GM13977 (cell line): ENCODE data around the gene PCBP3.

Experiments
- DNase-seq: peaks from one replicate; pipeline ENCODE4 v3.0.0; 2012; ENCODE audit warnings: low spot score
- CTCF ChIP-seq: IDR thresholded peaks from 2 replicates; pipeline ENCODE4 v1.5.1; 2012; ENCODE audit warnings: mild to moderate bottlenecking, control low read depth; ENCODE audit not compliant: insufficient read depth; ENCODE audit errors: extremely low read depth, missing control alignments
- in situ Hi-C: fragments of 300-500 bp; cut with MboI; formaldehyde crosslinking; loops from one replicate; pipeline ENCODE4 v1.12.0; 2022; ENCODE audit warnings: low sequenced_read_pairs, low pct_unique_long_range_greater_than_20kb, mixed read lengths, inconsistent platforms; ENCODE audit not compliant: unreplicated experiment

PCBP3 gene

DNA sequence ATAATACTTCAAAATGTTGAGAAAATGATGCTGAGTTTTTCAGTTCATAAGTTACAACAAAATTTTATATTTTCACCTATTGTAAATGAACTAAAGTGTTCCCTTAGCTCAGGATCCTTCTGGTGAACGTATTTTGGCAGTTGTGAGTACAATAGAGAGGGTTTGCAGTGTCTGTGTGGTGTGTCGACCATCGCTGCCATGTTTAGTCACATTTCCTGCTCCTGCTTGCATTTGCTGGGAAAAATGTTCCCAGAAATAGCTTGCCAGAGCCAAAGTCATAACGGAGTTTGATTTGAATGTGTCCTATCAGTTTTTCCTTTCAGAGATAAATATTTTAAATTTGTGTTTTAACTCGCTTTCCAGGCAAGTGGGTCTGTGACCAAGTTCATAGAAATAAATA lies 220.9 kb downstream of the PCBP3 start:
- TF ChIP-seq CTCF: no peak
- DNase-seq: no peak
- in situ Hi-C loops: no loop called here

DNA sequence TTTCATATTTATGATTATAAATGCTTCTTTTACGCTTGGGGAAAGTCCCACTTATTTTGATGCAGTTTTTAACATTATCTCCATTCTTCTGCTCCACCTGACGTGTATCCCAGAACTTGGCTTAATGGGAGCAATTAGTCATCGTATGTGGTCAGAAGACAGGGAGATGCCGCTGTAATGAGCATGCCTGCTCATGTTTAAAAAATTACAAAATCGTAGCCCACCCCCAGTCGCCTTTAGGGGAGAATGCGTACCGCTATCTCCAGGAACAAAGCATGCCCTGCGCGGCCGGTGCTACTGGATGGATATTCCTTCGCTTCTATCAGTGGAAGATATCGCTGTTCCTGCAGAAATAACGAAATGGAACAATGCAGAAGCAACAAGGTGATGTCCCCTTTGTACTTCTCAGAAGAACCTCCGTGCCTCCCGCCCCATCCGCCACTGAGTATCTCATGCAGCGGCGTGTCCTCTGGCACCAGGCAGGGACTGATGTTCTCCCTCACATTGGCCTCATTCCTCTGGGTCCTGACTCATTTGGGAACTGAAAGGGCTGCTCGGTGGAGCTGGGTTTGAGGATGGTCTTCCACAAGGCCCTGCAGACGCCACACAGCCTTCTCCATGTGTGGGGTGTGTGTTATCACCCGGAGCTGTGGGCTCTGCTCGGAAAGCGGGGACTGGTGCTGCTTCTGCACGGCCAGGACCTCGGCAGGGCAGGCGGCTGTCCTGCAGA lies 221.7 kb downstream of the PCBP3 start:
- in situ Hi-C loops: no loop called here
- no peak for DNase-seq

DNA sequence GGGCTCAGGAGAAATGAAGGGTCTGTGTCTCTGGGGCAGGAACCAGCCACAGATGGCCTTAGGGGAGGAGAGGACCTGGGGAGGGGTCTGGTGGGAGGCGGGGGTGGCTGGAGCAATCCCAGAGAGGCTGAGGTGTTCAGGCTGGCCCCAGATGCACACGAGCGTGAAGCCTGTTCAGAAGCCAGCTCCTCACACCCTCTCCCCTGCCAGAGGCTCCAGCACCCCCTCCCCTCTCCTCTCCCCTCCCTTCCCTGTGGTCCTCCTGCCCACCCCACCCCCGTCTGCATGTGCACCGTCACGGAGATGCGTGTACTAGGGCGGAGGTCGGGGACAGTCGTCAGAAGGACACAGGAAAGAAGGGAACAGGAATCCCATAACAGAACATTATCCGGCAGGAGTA lies 223.0 kb downstream of the PCBP3 start:
- in situ Hi-C loops: no loop called here
- DNase-seq: no peak
- no peak for TF ChIP-seq CTCF

More for the DNA sequence above, 221.7 kb downstream of the PCBP3 start:
- no peak for TF ChIP-seq CTCF

DNA sequence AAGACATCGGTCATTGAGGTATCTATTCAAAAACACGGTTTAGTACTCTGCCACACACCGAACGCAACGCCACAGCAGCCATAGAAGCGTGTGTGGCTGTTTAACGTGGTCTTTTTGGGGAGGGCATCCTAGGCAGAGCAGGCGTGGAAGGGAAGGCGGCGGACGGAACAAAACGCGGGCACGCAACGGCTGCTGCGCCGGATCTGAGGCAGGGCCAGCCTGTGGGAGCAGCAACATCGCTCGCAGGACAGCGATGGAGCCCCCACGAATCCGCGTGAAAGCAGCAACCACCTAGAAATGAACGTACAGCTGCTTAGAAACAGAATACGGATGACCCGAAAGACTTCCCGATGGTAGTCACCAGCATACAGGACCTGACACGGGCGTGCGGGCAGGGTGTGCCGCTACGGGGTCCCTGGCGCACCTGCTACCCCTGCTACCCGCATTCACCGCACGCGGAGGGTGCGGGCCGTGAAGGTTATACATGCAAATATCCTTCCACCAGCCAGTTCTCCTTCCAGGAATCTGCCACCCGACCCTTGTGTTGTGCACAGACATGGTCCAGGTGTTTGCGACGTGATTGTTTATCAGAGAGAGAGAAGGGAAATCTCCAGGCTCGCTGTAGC lies 223.6 kb downstream of the PCBP3 start:
- in situ Hi-C loops: no loop called here
- DNase-seq: no peak
- no peak for TF ChIP-seq CTCF

DNA sequence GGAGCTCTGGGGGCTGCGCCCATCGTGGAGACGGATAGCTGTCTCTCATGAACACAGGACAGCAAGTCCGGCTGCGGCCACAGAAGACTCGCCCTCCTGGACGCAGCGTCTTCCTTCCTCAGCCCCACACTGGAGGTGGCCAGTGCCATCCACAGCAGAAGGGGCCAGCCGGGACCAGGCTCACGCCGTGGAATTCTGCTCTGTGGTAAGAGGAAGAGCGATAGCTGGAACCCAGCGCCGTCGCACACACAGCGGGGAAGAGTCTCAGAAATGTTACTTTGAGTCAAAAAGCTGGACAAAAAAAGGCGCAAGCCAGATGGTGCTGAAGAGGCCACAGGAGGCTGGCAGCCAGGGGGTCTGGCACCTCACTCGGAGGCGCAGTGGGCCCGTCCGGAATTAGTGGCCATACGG lies 224.2 kb downstream of the PCBP3 start:
- DNase-seq: no peak
- no peak for TF ChIP-seq CTCF
- in situ Hi-C loops: no loop called here

DNA sequence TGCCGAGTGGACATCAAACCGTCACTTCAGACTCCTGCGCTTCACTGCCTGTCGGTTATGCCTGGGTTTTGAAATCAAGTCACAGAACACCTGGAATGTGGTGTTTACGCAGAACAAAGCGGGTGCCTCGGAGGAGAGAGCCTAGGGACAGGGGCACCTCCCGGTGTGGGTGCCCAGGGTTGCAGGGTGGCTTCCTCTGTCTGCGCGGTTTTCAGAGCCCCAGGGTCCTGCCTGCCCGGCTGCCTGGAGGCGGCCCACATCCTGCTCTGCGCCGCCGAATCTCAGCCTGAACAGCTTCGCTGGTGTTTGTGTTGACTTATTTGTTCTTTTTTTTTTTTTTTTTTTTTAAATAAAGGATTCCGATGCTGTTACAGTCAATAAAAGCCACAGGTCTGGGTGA lies 224.6 kb downstream of the PCBP3 start:
- TF ChIP-seq CTCF: no peak
- in situ Hi-C loops: no loop called here
- DNase-seq: no peak
